Activated T-helper 17 cell treated with anti-CD3 and anti-CD28 coated beads, Interleukin-2, amount 50 U/mL, for 72 hours (primary cell): Measurements from ENCODE around the gene ULK3. TPM values are rescaled to one million over a fixed set of nuclear protein-coding genes. Genes with fewer than 3 reads are reported as not detected.

Experiments
- ATAC-seq: fragments of 150-1000 bp; cut with Tn5 transposase; replicated peaks from 2 replicates; pipeline ENCODE4 v1.10.0; 2021; ENCODE audit warnings: mild to moderate bottlenecking, moderate library complexity
- H3K27ac Mint-ChIP-seq: one replicate; pipeline ENCODE4 v1.8.0; 2022; ENCODE audit warnings: mixed read lengths
- H3K27me3 Mint-ChIP-seq: one replicate; pipeline ENCODE4 v1.8.0; 2022; ENCODE audit warnings: mixed read lengths
- H3K36me3 Mint-ChIP-seq: one replicate; pipeline ENCODE4 v1.8.0; 2022; ENCODE audit warnings: low read depth, mild to moderate bottlenecking, mixed read lengths
- H3K4me1 Mint-ChIP-seq: one replicate; pipeline ENCODE4 v1.8.0; 2022; ENCODE audit warnings: mixed read lengths
- H3K4me3 Mint-ChIP-seq: one replicate; pipeline ENCODE4 v1.8.0; 2022; ENCODE audit warnings: mild to moderate bottlenecking, mixed read lengths
- H3K9me3 Mint-ChIP-seq: one replicate; pipeline ENCODE4 v1.8.0; 2022; ENCODE audit warnings: mixed read lengths
- total RNA-seq, 2 donors: library from RNA; stranded (reverse); gene quantifications; one replicate each; pipeline ENCODE4 v1.2.3, GENCODE V29; 2022

The ULK3 gene
- total RNA-seq, 2 donors from 2014 or later, result 44.1 to 46.7 TPM

- H3K36me3 Mint-ChIP-seq, result peaks cover 60% of the 10 kb centered on the region
- H3K27me3 Mint-ChIP-seq, result no peaks in the 10 kb centered on the region
- H3K9me3 Mint-ChIP-seq, result no peaks in the 10 kb centered on the region
- H3K4me1 Mint-ChIP-seq, result peaks cover 24% of the 10 kb centered on the region
- no peak for ATAC-seq
- peak overlapping the region; percentile 83 for H3K4me3 Mint-ChIP-seq
- peak overlapping the region; percentile 80 for H3K27ac Mint-ChIP-seq
Measured at GRCh38 chr15:74840851-74841775, 1.8 kb downstream of the ULK3 start.

- no peaks in the 10 kb centered on the region for H3K27me3 Mint-ChIP-seq
- no peaks in the 10 kb centered on the region for H3K9me3 Mint-ChIP-seq
- H3K36me3 Mint-ChIP-seq, result peaks cover 56% of the 10 kb centered on the region
- H3K4me1 Mint-ChIP-seq, result peaks cover 23% of the 10 kb centered on the region
- no peak overlapping the region for H3K4me3 Mint-ChIP-seq
- no peak for ATAC-seq
- no peak overlapping the region for H3K27ac Mint-ChIP-seq
Measured at GRCh38 chr15:74839526-74840395, 3.2 kb downstream of the ULK3 start.

GRCh38 chr15:74838746-74839525 lies 4.0 kb downstream of the ULK3 start:
- ATAC-seq, result no peak
- Mint-ChIP-seq H3K36me3 (peaks cover 52% of the 10 kb centered on the region), H3K27ac (no peak overlapping the region), H3K4me3 (no peak overlapping the region), H3K9me3 (no peaks in the 10 kb centered on the region), H3K4me1 (peaks cover 18% of the 10 kb centered on the region), H3K27me3 (no peaks in the 10 kb centered on the region)

GRCh38 chr15:74838137-74838516 lies 4.8 kb downstream of the ULK3 start:
- H3K4me3 Mint-ChIP-seq, result no peak overlapping the region
- H3K9me3 Mint-ChIP-seq, result no peaks in the 10 kb centered on the region
- no peak for ATAC-seq
- no peaks in the 10 kb centered on the region for H3K27me3 Mint-ChIP-seq
- H3K27ac Mint-ChIP-seq, result no peak overlapping the region
- H3K36me3 Mint-ChIP-seq, result peaks cover 45% of the 10 kb centered on the region
- peaks cover 18% of the 10 kb centered on the region for H3K4me1 Mint-ChIP-seq

GRCh38 chr15:74837482-74838136 lies 5.3 kb downstream of the ULK3 start:
- no peak for ATAC-seq
- H3K27ac Mint-ChIP-seq, result peak overlapping the region; percentile 56
- peaks cover 43% of the 10 kb centered on the region for H3K36me3 Mint-ChIP-seq
- H3K9me3 Mint-ChIP-seq, result no peaks in the 10 kb centered on the region
- peaks cover 18% of the 10 kb centered on the region for H3K4me1 Mint-ChIP-seq
- H3K27me3 Mint-ChIP-seq, result no peaks in the 10 kb centered on the region
- no peak overlapping the region for H3K4me3 Mint-ChIP-seq

- H3K4me3 Mint-ChIP-seq, result no peak overlapping the region
Measured at GRCh38 chr15:74836846-74837245, 6.1 kb downstream of the ULK3 start.

GRCh38 chr15:74835312-74835823 lies 7.6 kb downstream of the ULK3 start:
- Mint-ChIP-seq H3K27me3 (no peaks in the 10 kb centered on the region), H3K27ac (peak overlapping the region; percentile 24), H3K4me3 (no peak overlapping the region), H3K36me3 (peaks cover 28% of the 10 kb centered on the region), H3K9me3 (no peaks in the 10 kb centered on the region), H3K4me1 (peaks cover 6% of the 10 kb centered on the region)
- peak; percentile 61 for ATAC-seq

More at GRCh38 chr15:74836846-74837245, 6.1 kb downstream of the ULK3 start:
- ATAC-seq, result no peak
- Mint-ChIP-seq H3K36me3 (peaks cover 39% of the 10 kb centered on the region), H3K27ac (no peak overlapping the region), H3K4me1 (peaks cover 17% of the 10 kb centered on the region), H3K27me3 (no peaks in the 10 kb centered on the region), H3K9me3 (no peaks in the 10 kb centered on the region)

GRCh38 chr15:74833376-74834107 lies 9.4 kb downstream of the ULK3 start:
- H3K27ac Mint-ChIP-seq, result no peak overlapping the region
- H3K27me3 Mint-ChIP-seq, result no peaks in the 10 kb centered on the region

GRCh38 chr15:74832826-74833225 lies 10.1 kb downstream of the ULK3 start:
- H3K36me3 Mint-ChIP-seq, result peaks cover 22% of the 10 kb centered on the region
- peaks cover 11% of the 10 kb centered on the region for H3K4me1 Mint-ChIP-seq
- peaks cover 5% of the 10 kb centered on the region for H3K27me3 Mint-ChIP-seq
- peak overlapping the region; percentile 56 for H3K27ac Mint-ChIP-seq
- H3K9me3 Mint-ChIP-seq, result no peaks in the 10 kb centered on the region
- ATAC-seq, result no peak
- no peak overlapping the region for H3K4me3 Mint-ChIP-seq

More at GRCh38 chr15:74833376-74834107, 9.4 kb downstream of the ULK3 start:
- peaks cover 22% of the 10 kb centered on the region for H3K36me3 Mint-ChIP-seq
- peaks cover 11% of the 10 kb centered on the region for H3K4me1 Mint-ChIP-seq
- no peak for ATAC-seq
- no peak overlapping the region for H3K4me3 Mint-ChIP-seq
- H3K9me3 Mint-ChIP-seq, result no peaks in the 10 kb centered on the region

GRCh38 chr15:74831813-74832495 lies 11.0 kb downstream of the ULK3 start:
- no peak overlapping the region for H3K4me3 Mint-ChIP-seq
- peaks cover 13% of the 10 kb centered on the region for H3K36me3 Mint-ChIP-seq
- H3K27ac Mint-ChIP-seq, result no peak overlapping the region
- H3K9me3 Mint-ChIP-seq, result no peaks in the 10 kb centered on the region
- H3K27me3 Mint-ChIP-seq, result peaks cover 13% of the 10 kb centered on the region
- H3K4me1 Mint-ChIP-seq, result peaks cover 11% of the 10 kb centered on the region
- ATAC-seq, result no peak

GRCh38 chr15:74830868-74831267 lies 12.1 kb downstream of the ULK3 start:
- Mint-ChIP-seq H3K4me3 (no peak overlapping the region), H3K27ac (peak overlapping the region; percentile 76), H3K27me3 (peaks cover 14% of the 10 kb centered on the region), H3K36me3 (peaks cover 6% of the 10 kb centered on the region), H3K4me1 (peaks cover 11% of the 10 kb centered on the region), H3K9me3 (no peaks in the 10 kb centered on the region)
- no peak for ATAC-seq

- no peaks in the 10 kb centered on the region for H3K36me3 Mint-ChIP-seq
- H3K4me3 Mint-ChIP-seq, result no peak overlapping the region
- ATAC-seq, result no peak
- no peaks in the 10 kb centered on the region for H3K9me3 Mint-ChIP-seq
- peak overlapping the region; percentile 76 for H3K27ac Mint-ChIP-seq
- H3K4me1 Mint-ChIP-seq, result peaks cover 5% of the 10 kb centered on the region
- peaks cover 14% of the 10 kb centered on the region for H3K27me3 Mint-ChIP-seq
Measured at GRCh38 chr15:74829991-74830390, 13.0 kb downstream of the ULK3 start.
